Naive thymus-derived CD4-positive, alpha-beta T cell (primary cell): Measurements from ENCODE around the gene ALDH18A1. TPM values are rescaled to one million over a fixed set of nuclear protein-coding genes. Genes with fewer than 3 reads are reported as not detected.

Source experiments
- ATAC-seq: fragments of 150-1000 bp; cut with Tn5 transposase; 2 replicates; pipeline ENCODE4 v1.10.0; 2021; ENCODE audit warnings: mild to moderate bottlenecking, moderate library complexity
- CTCF ChIA-PET: fragments of 350-600 bp; sonication (Branson Sonifier 250); formaldehyde crosslinking; loops from one replicate; lab custom pipeline; 2021; ENCODE audit warnings: antibody characterized with exemption; lab: Charles Lee
- POLR2A ChIA-PET: fragments of 350-600 bp; sonication (Branson Sonifier 250); formaldehyde crosslinking; loops from one replicate; lab custom pipeline; 2021; ENCODE audit warnings: antibody characterized with exemption, inconsistent platforms; lab: Charles Lee
- DNase-seq, 9 donors: peaks; one replicate each; pipeline versions ENCODE4 v3.0.0 to v3.0.0-alpha.2; 2020 to 2022; ENCODE audit warnings: mixed read lengths in 1 of 9
- H3K27ac ChIP-seq: one replicate; pipeline ENCODE4 v1.7.0; 2013; ENCODE audit warnings: mild to moderate bottlenecking, low read depth, low read length, moderate library complexity
- H3K27me3 ChIP-seq, 2 donors: one replicate each; pipeline ENCODE4 v1.7.0; 2013; ENCODE audit warnings: low read length in 2 of 2, mild to moderate bottlenecking in 2 of 2, moderate library complexity in 2 of 2; ENCODE audit not compliant: control insufficient read depth in 2 of 2, insufficient read depth in 2 of 2
- H3K36me3 ChIP-seq, 3 experiments: 1 replicate in 2 of 3; 2 replicates in 1 of 3; pipeline ENCODE4 v1.7.0; 2013; ENCODE audit warnings: low read length in 3 of 3, mild to moderate bottlenecking in 3 of 3, moderate library complexity in 1 of 3; ENCODE audit not compliant: insufficient read depth in 3 of 3, control insufficient read depth in 2 of 3
- H3K4me1 ChIP-seq, 2 donors: one replicate each; pipeline ENCODE4 v1.7.0; 2013; ENCODE audit warnings: low read length in 2 of 2, mild to moderate bottlenecking in 2 of 2, moderate library complexity in 1 of 2; ENCODE audit not compliant: control insufficient read depth in 2 of 2, insufficient read depth in 2 of 2
- H3K4me3 ChIP-seq: 2 replicates; pipeline ENCODE4 v1.7.0; 2013; ENCODE audit warnings: mild to moderate bottlenecking, low read length
- H3K9me3 ChIP-seq, 3 experiments: 1 replicate in 2 of 3; 2 replicates in 1 of 3; pipeline ENCODE4 v1.7.0; 2013; ENCODE audit warnings: low read length in 3 of 3; ENCODE audit not compliant: control insufficient read depth in 2 of 3
- H3K27ac Mint-ChIP-seq, 9 donors: one replicate each; pipeline ENCODE4 v1.8.0; 2020 to 2022; ENCODE audit warnings: mixed read lengths in 9 of 9, mild to moderate bottlenecking in 8 of 9, moderate library complexity in 5 of 9, inconsistent platforms in 2 of 9
- H3K27me3 Mint-ChIP-seq, 5 donors: one replicate each; pipeline ENCODE4 v1.8.0; 2021 to 2022; ENCODE audit warnings: mixed read lengths in 5 of 5, mild to moderate bottlenecking in 1 of 5
- H3K36me3 Mint-ChIP-seq, 5 donors: one replicate each; pipeline ENCODE4 v1.8.0; 2020 to 2022; ENCODE audit warnings: mixed read lengths in 5 of 5, mild to moderate bottlenecking in 3 of 5, inconsistent platforms in 1 of 5
- H3K4me1 Mint-ChIP-seq, 7 donors: one replicate each; pipeline ENCODE4 v1.8.0; 2020 to 2022; ENCODE audit warnings: mixed read lengths in 7 of 7, mild to moderate bottlenecking in 3 of 7, inconsistent platforms in 1 of 7
- H3K4me3 Mint-ChIP-seq, 10 donors: one replicate each; pipeline ENCODE4 v1.8.0; 2020 to 2022; ENCODE audit warnings: mild to moderate bottlenecking in 10 of 10, mixed read lengths in 10 of 10, moderate library complexity in 6 of 10, inconsistent platforms in 2 of 10
- H3K9me3 Mint-ChIP-seq, 11 donors: one replicate each; pipeline ENCODE4 v1.8.0; 2020 to 2022; ENCODE audit warnings: mixed read lengths in 11 of 11, mild to moderate bottlenecking in 4 of 11, inconsistent platforms in 1 of 11, moderate library complexity in 1 of 11
- intact Hi-C, 2 donors: fragments of 100-400 bp; cut with micrococcal nuclease; formaldehyde crosslinking; loops; one replicate each; pipeline ENCODE4 v1.15.1; 2023
- polyA plus RNA-seq, 2 donors: library from polyadenylated mRNA; unstranded; fragments of 300-500 nt; fragmentation: Illumina TruSeq; gene quantifications; one replicate each; pipeline ENCODE4 v1.2.3, GENCODE V29; 2021
- total RNA-seq, 6 experiments: library from RNA in 5 of 6; stranded (reverse) in 5 of 6; gene quantifications; 1 replicate in 5 of 6; 2 replicates in 1 of 6; pipeline ENCODE4 v1.2.3 and lab custom pipeline; 2021 to 2026

Gene ALDH18A1
- total and polyA plus RNA-seq, 7 experiments from 2014 or later, result 15.0 to 73.8 (median 28.3) TPM

- H3K4me3 ChIP-seq, result peak overlapping the region; percentile 90
- POLR2A ChIA-PET, result no interaction called here
- peak overlapping the region in 6 of 9 donors; percentile 51 to 94 (median 79) for H3K27ac Mint-ChIP-seq
These were observed 96.6 kb downstream of the ALDH18A1 start for GRCh38 chr10:95559896-95560277.

GRCh38 chr10:95559471-95559870 lies 97.0 kb downstream of the ALDH18A1 start:
- CTCF ChIA-PET, result no interaction called here
- H3K4me3 Mint-ChIP-seq, result peak overlapping the region; percentile 35 to 99 (median 69)
- H3K4me3 ChIP-seq, result no peak overlapping the region
- H3K4me1 Mint-ChIP-seq, result peaks cover 7 to 16% (median 11%) of the 10 kb centered on the region in 7 donors
- H3K27ac Mint-ChIP-seq, result no peak overlapping the region
- H3K9me3 Mint-ChIP-seq, result no peaks in the 10 kb centered on the region
- peaks cover 0 to 54% (median 5%) of the 10 kb centered on the region in 5 donors for H3K27me3 Mint-ChIP-seq
- intact Hi-C loops, result no loop called here
- POLR2A ChIA-PET, result no interaction called here
- ATAC-seq (no peak), DNase-seq (no peak)
- no peaks in the 10 kb centered on the region for H3K27me3 ChIP-seq
- peaks cover 4% of the 10 kb centered on the region in 2 donors for H3K4me1 ChIP-seq
- H3K36me3 Mint-ChIP-seq, result no peaks in the 10 kb centered on the region
- H3K36me3 ChIP-seq, result peaks cover 0 to 5% (median 0%) of the 10 kb centered on the region in 3 experiments
- H3K9me3 ChIP-seq, result no peaks in the 10 kb centered on the region
- no peak overlapping the region for H3K27ac ChIP-seq

More at GRCh38 chr10:95559896-95560277, 96.6 kb downstream of the ALDH18A1 start:
- peaks cover 7 to 16% (median 11%) of the 10 kb centered on the region in 7 donors for H3K4me1 Mint-ChIP-seq
- H3K4me3 Mint-ChIP-seq, result peak overlapping the region; percentile 96 to 100 (median 99)
- H3K27me3 Mint-ChIP-seq, result peaks cover 0 to 57% (median 5%) of the 10 kb centered on the region in 5 donors
- no peak overlapping the region for H3K27ac ChIP-seq
- H3K4me1 ChIP-seq, result peaks cover 4% of the 10 kb centered on the region in 2 donors
- no peaks in the 10 kb centered on the region for H3K9me3 Mint-ChIP-seq
- ATAC-seq (no peak), DNase-seq (no peak)
- peaks cover 0 to 5% (median 0%) of the 10 kb centered on the region in 3 experiments for H3K36me3 ChIP-seq
- no peaks in the 10 kb centered on the region for H3K27me3 ChIP-seq
- H3K36me3 Mint-ChIP-seq, result no peaks in the 10 kb centered on the region
- H3K9me3 ChIP-seq, result no peaks in the 10 kb centered on the region
- intact Hi-C loops, result loop anchor here (1.0 to 5.0 kb wide), 5 partner anchors 263 to 1273 kb away; partner anchors contain the start of genes CC2D2B (in 1 of the 2), LCOR (in 1 of the 2), TM9SF3 (in 1 of the 2) and ZNF518A (in 1 of the 2)
- CTCF ChIA-PET, result no interaction called here

GRCh38 chr10:95558593-95559320 lies 97.8 kb downstream of the ALDH18A1 start:
- peak overlapping the region in 4 of 10 donors; percentile 49 to 97 (median 66) for H3K4me3 Mint-ChIP-seq
- Histone ChIP-seq H3K36me3 (peaks cover 0 to 5% (median 0%) of the 10 kb centered on the region in 3 experiments), H3K27ac (no peak overlapping the region), H3K4me1 (peaks cover 4% of the 10 kb centered on the region in 2 donors), H3K9me3 (no peaks in the 10 kb centered on the region), H3K4me3 (no peak overlapping the region), H3K27me3 (no peaks in the 10 kb centered on the region)
- H3K27ac Mint-ChIP-seq, result no peak overlapping the region
- ChIA-PET CTCF (no interaction called here), POLR2A (no interaction called here)
- H3K27me3 Mint-ChIP-seq, result peaks cover 0 to 52% (median 5%) of the 10 kb centered on the region in 5 donors
- peaks cover 7 to 16% (median 11%) of the 10 kb centered on the region in 7 donors for H3K4me1 Mint-ChIP-seq
- no peak for DNase-seq
- intact Hi-C loops, result no loop called here
- no peaks in the 10 kb centered on the region for H3K36me3 Mint-ChIP-seq
- no peak for ATAC-seq
- no peaks in the 10 kb centered on the region for H3K9me3 Mint-ChIP-seq

GRCh38 chr10:95556994-95557767 lies 99.3 kb downstream of the ALDH18A1 start:
- CTCF ChIA-PET, result no interaction called here
- DNase-seq (no peak), ATAC-seq (no peak)
- H3K27ac ChIP-seq, result no peak overlapping the region
- H3K36me3 Mint-ChIP-seq, result peaks cover 0 to 7% (median 0%) of the 10 kb centered on the region in 5 donors
- no peaks in the 10 kb centered on the region for H3K9me3 ChIP-seq
- H3K4me3 Mint-ChIP-seq, result no peak overlapping the region
- H3K36me3 ChIP-seq, result peaks cover 0 to 5% (median 0%) of the 10 kb centered on the region in 3 experiments
- intact Hi-C loops, result no loop called here
- H3K27me3 ChIP-seq, result no peaks in the 10 kb centered on the region
- no peak overlapping the region for H3K4me3 ChIP-seq
- H3K27ac Mint-ChIP-seq, result no peak overlapping the region
- peaks cover 0 to 7% (median 0%) of the 10 kb centered on the region in 11 donors for H3K9me3 Mint-ChIP-seq
- H3K27me3 Mint-ChIP-seq, result peaks cover 0 to 43% (median 5%) of the 10 kb centered on the region in 5 donors
- peaks cover 7 to 16% (median 11%) of the 10 kb centered on the region in 7 donors for H3K4me1 Mint-ChIP-seq
- POLR2A ChIA-PET, result no interaction called here
- H3K4me1 ChIP-seq, result peaks cover 4% of the 10 kb centered on the region in 2 donors

Other genes starting within 250 kb of the ALDH18A1 start
- gene SORBS1, start 95.3 kb downstream of the ALDH18A1 start, total RNA-seq, result 1 to 10 TPM in 3 of 5 experiments, under 1 TPM in 2; 0.58 to 1.9 (median 1.4) TPM
- under 1 TPM; 0.75 to 0.79 TPM for gene SORBS1, start 95.3 kb downstream of the ALDH18A1 start, polyA plus RNA-seq
- 10 to 100 TPM; 16.2 to 38.3 (median 22.2) TPM for gene TCTN3, start 37.2 kb upstream of the ALDH18A1 start, total RNA-seq
- 10 to 100 TPM; 55.0 to 60.7 TPM for gene TCTN3, start 37.2 kb upstream of the ALDH18A1 start, polyA plus RNA-seq
- gene ENTPD1, start 99.5 kb upstream of the ALDH18A1 start, total RNA-seq, result 10 to 100 TPM in 2 of 5 experiments, 1 to 10 TPM in 2, under 1 TPM in 1; 0.89 to 28.2 (median 5.0) TPM
- gene ENTPD1, start 99.5 kb upstream of the ALDH18A1 start, polyA plus RNA-seq, result under 1 TPM; 0.21 to 0.48 TPM